GM12878 (cell line): Measurements from ENCODE around the gene TTYH3. TPM values are rescaled to one million over a fixed set of nuclear protein-coding genes. Genes with fewer than 3 reads are reported as not detected.

ENCODE experiments used
- BCL3 ChIP-seq: IDR thresholded peaks from 2 replicates; pipeline ENCODE4 v1.6.1; 2011; ENCODE audit warnings: borderline replicate concordance, low read depth, mild to moderate bottlenecking, moderate library complexity, low read length; ENCODE audit not compliant: insufficient read depth, poor library complexity, severe bottlenecking
- BHLHE40 ChIP-seq, 2 experiments: fragments of 450-650 bp in 1 of 2; IDR thresholded peaks; 2 replicates each; pipeline ENCODE4 v1.6.1; 2011 to 2017; ENCODE audit warnings: low read depth in 2 of 2, borderline replicate concordance in 1 of 2, improper control_type of control experiment in 1 of 2, low read length in 1 of 2, mild to moderate bottlenecking in 1 of 2
- EGR1 ChIP-seq, 2 experiments: IDR thresholded peaks; 1 replicate in 1 of 2; 2 replicates in 1 of 2; pipeline ENCODE4 v1.6.1; 2011 to 2012; ENCODE audit warnings: low read depth in 2 of 2, low read length in 2 of 2, borderline replicate concordance in 1 of 2, mild to moderate bottlenecking in 1 of 2, moderate library complexity in 1 of 2
- JUND ChIP-seq: IDR thresholded peaks from 2 replicates; pipeline ENCODE4 v1.6.1; 2012; ENCODE audit warnings: low read depth, mild to moderate bottlenecking, low read length, improper control_type of control experiment, moderate library complexity
- RFX5 ChIP-seq: IDR thresholded peaks from 2 replicates; pipeline ENCODE4 v1.6.1; 2011; ENCODE audit warnings: low read depth, low read length, improper control_type of control experiment
- TARDBP ChIP-seq: IDR thresholded peaks from 2 replicates; pipeline ENCODE4 v1.6.1; 2016; ENCODE audit warnings: borderline replicate concordance
- ZBTB4 ChIP-seq: fragments of 450-650 bp; formaldehyde crosslinking; IDR thresholded peaks from 2 replicates; pipeline ENCODE4 v1.4.0; 2022; ENCODE audit warnings: mild to moderate bottlenecking, moderate library complexity
- polyA plus RNA-seq, 11 experiments: library from polyadenylated mRNA; depleted of rRNA in 4 of 11; unstranded in 6 of 11; stranded (reverse) in 5 of 11; fragments of >200 nt; fragmentation: Nextera tagmentation in 4 of 11; fragmentation: Illumina TruSeq in 1 of 11; extraction: Ambion mirVana in 4 of 11; extraction: Trizol in 1 of 11; gene quantifications; 1 replicate in 1 of 11; 2 replicates in 10 of 11; pipeline versions ENCODE4 v1.2.1 to v1.2.3, GENCODE V29; 2011 to 2016; ENCODE audit warnings: inconsistent platforms in 2 of 11, missing spikeins in 2 of 11, low read depth in 1 of 11
- total RNA-seq, 4 experiments: library from RNA; depleted of rRNA in 3 of 4; stranded (reverse); fragments of >200 nt in 3 of 4; fragmentation: Illumina TruSeq in 1 of 4; extraction: Trizol in 1 of 4; gene quantifications; 2 replicates each; pipeline versions ENCODE4 v1.2.1 to v1.2.3, GENCODE V29; 2013 to 2021

TTYH3 gene
- total and polyA plus RNA-seq, 10 of the 15 experiments (the other 5 are each of a cell fraction or from before 2014, with no cell fraction given), result 0.79 to 71.4 (median 10.5) TPM

GRCh38 chr7:2662273-2663120, 30.7 kb downstream of the TTYH3 start (continued):
- no peak for TF ChIP-seq ZBTB4 (CRISPR knock-in tag)
- TF ChIP-seq EGR1 (IDR thresholded peaks at IDR 0.05; ENCODE audit: borderline replicate concordance in 1 of 2, low read depth in 2 of 2, low read length in 2 of 2), result no peak
- TF ChIP-seq BHLHE40 (IDR thresholded peaks at IDR 0.05; ENCODE audit: borderline replicate concordance in 1 of 2, low read depth in 2 of 2, low read length in 1 of 2), result no peak
- no peak for TF ChIP-seq TARDBP
- no peak for TF ChIP-seq BCL3
- no peak for TF ChIP-seq RFX5
- no peak for TF ChIP-seq JUND
